ENCODE measurements around the gene RPL39. TPM values are rescaled to one million over a fixed set of nuclear protein-coding genes. Genes with fewer than 3 reads are reported as not detected.
A peak's percentile ranks its signal among the peaks of the same experiment; 100 is the strongest.
"Not testable (repeated sequence)": the region's sequence is repeated elsewhere in the genome, so short reads cannot be mapped to it uniquely, and the experiment has no call there.

RPL39 gene
- total RNA-seq = 1,000 to 10,000 TPM; 1,458 to 1,459 TPM
- long read RNA-seq, donor 1 = 0 reads
- long read RNA-seq, donor 2, transcript RPL39-201 (3 exons, 401 nt) = major isoform, 51 of 54 reads
- long read RNA-seq, donor 2, partial matches to known transcripts = 3 of 54 reads
- long read RNA-seq, donor 2, other reads (novel, unspliced or antisense) = 0 of 54 reads

DNA sequence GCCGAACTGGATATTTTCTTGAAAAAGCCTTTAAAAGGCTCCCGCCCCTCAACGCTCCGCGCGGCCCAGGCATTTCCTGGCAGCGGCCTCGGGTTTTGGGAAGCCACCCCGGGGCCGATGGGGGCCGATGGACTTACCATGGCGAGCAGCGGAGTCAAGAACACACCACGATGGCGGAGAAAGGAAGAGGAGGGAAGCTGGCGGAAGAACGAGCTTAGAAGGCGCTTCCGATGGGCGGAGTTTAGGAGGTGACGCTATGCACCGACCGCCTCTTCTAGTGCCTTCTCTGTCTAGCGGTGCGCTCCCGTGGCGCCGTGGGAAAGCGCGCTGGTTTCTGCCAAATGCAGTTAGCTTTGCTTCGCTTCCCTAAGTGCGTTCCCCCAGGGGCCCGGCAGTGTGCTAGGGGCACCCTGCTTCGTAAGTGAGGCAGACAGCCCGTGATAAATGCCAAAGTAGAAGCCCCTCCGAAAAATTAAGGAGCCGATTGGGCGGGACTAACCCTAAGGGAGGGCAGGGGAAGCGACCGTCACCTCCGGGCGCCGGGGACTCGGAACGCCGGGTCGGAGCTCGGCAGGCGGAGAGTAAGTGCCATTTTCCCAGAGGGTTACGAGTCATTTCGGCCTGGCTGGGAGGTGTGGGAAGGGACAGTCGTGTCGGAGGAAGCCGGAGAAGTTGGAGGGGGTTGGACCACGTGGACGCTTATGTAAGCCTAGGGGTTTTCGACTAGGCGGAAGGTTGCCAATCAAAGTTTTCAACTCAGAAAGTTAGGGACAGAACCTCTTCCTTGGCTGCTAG is at the start of gene RPL39:
Gene RPL39, minus strand, starts transcription at position 194 of the 795 bp plus-strand sequence. Its CDS starts 54 bp downstream, at position 140.
- intact Hi-C loops (cut with DNase I) = no loop called here
- peak; percentile 95 for DNase-seq (ENCODE audit: low spot score)

- DNase-seq (ENCODE audit: low spot score) = no peak
- intact Hi-C loops (cut with DNase I) = no loop called here
Observed at GRCh38 chrX:119833905-119834304, 42.5 kb upstream of the RPL39 start.

GRCh38 chrX:119828446-119828845 is 37.0 kb upstream of the RPL39 start:
- no peak for DNase-seq (ENCODE audit: low spot score)
- intact Hi-C loops (cut with DNase I) = no loop called here

DNA sequence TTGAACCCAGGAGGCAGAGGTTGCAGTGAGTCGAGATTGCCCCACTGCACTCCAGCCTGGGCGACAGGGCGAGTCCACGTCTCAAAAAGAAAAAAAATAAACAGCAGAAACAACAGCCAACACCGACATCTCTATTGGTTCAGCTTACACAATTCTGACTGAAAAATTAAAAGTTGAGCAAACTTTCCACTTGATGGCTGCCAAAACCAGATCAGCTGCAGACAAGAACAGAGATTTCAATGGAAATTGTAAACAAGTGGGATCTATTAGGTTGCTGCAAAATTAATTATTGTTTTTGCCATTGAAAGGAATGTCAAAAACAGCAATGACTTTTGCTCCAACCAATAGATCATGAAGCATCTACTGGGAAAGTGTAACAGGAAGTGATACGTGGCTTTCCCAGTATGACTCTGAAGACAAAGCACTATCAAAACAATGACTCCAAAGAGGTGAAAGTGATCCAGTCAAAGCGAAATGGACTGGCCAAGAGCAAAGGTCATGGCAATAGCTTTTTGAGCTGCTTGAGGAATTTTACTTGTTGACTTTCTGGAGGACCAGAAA is 35.0 kb upstream of the RPL39 start:
- intact Hi-C loops (cut with DNase I) = no loop called here
- no peak for DNase-seq (ENCODE audit: low spot score)

DNA sequence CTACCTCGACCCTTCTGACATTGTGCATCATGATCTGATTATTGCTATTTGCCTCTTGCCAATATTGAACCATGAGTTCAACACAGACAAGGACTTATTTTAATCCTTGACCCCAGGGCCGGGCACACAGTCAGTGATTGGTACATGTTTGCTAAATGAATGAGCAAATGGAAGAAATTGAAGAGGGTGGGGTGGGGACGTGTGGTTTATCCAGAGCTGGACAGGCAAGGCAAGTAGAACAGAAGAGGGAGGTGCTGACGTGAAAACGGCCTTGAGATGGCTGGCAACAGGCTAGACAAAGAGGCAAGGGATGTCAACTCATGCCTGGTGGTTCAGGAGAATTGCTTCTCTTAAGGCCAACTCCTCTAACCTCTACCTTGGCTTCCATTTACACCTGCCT is 32.8 kb upstream of the RPL39 start:
- intact Hi-C loops (cut with DNase I); DNase-seq (ENCODE audit: low spot score): not testable (repeated sequence)

DNA sequence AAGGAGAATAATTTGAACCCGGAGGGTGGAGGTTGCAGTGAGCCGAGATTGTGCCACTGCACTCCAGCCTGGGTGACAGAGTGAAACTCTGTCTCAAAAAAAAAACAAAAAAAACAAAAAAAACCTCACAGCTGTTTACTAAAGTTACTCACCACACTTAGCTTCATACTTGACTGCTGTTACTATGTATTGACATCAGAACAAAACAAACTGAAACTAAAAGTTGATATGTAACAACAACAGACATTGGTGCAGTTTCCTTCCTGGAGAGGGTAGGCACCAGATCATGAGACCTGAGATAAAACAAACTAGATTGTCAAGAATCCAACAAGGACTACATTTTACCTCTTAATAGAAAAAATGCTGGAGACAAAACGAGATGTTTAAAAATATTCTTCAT is 30.3 kb upstream of the RPL39 start:
- DNase-seq (ENCODE audit: low spot score); intact Hi-C loops (cut with DNase I): not testable (repeated sequence)

- intact Hi-C loops (cut with DNase I) = no loop called here
Observed at GRCh38 chrX:119817130-119817690, 25.8 kb upstream of the RPL39 start.

GRCh38 chrX:119816300-119816699 is 24.9 kb upstream of the RPL39 start:
- peak; percentile 48 for DNase-seq (ENCODE audit: low spot score)
- intact Hi-C loops (cut with DNase I) = no loop called here

More at GRCh38 chrX:119817130-119817690, 25.8 kb upstream of the RPL39 start:
- DNase-seq (ENCODE audit: low spot score) = peak; percentile 26

- no peak for DNase-seq (ENCODE audit: low spot score)
- intact Hi-C loops (cut with DNase I) = no loop called here
Observed at GRCh38 chrX:119809185-119809666, 17.8 kb upstream of the RPL39 start.

DNA sequence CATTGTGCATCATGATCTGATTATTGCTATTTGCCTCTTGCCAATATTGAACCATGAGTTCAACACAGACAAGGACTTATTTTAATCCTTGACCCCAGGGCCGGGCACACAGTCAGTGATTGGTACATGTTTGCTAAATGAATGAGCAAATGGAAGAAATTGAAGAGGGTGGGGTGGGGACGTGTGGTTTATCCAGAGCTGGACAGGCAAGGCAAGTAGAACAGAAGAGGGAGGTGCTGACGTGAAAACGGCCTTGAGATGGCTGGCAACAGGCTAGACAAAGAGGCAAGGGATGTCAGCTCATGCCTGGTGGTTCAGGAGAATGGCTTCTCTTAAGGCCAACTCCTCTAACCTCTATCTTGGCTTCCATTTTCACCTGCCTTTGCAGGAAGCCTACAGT is 17.0 kb upstream of the RPL39 start:
- intact Hi-C loops (cut with DNase I); DNase-seq (ENCODE audit: low spot score): not testable (repeated sequence)

GRCh38 chrX:119802546-119802945 is 11.1 kb upstream of the RPL39 start:
- intact Hi-C loops (cut with DNase I) = no loop called here
- no peak for DNase-seq (ENCODE audit: low spot score)

GRCh38 chrX:119801253-119802221 is 10.1 kb upstream of the RPL39 start:
- no peak for DNase-seq (ENCODE audit: low spot score)
- intact Hi-C loops (cut with DNase I) = no loop called here

DNA sequence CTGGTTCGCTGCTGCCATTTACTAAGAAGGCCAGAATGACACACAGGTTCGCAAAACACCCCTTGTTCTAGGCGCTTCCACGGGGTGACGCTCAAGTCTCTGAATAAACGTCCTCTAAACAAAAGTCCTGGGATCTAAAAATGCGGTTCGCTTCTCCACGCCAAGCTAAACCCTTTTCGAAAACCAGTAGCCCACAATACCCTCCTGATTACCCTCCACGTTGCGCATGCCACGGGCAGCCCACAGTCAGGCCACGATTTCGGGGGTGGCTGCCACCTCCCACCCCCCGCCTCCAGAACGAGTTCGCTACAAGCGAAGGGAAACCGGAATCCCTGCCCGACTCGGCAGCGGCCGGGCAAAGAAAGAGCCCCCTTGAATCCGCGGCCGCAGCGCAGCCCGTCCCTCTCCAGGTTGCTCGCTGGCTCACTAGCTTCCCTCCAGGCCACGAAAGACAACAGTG is 423 bp downstream of the RPL39 start:
- intact Hi-C loops (cut with DNase I) = no loop called here
- no peak for DNase-seq (ENCODE audit: low spot score)

GRCh38 chrX:119784747-119785446 is 6.5 kb downstream of the RPL39 start:
- no peak for DNase-seq (ENCODE audit: low spot score)
- intact Hi-C loops (cut with DNase I) = no loop called here

GRCh38 chrX:119783026-119783425 is 8.4 kb downstream of the RPL39 start:
- no peak for DNase-seq (ENCODE audit: low spot score)
- intact Hi-C loops (cut with DNase I) = no loop called here

- intact Hi-C loops (cut with DNase I) = no loop called here
- no peak for DNase-seq (ENCODE audit: low spot score)
Observed at GRCh38 chrX:119778829-119779228, 12.6 kb downstream of the RPL39 start.

- intact Hi-C loops (cut with DNase I) = no loop called here
- no peak for DNase-seq (ENCODE audit: low spot score)
Observed at GRCh38 chrX:119775517-119776238, 15.8 kb downstream of the RPL39 start.

GRCh38 chrX:119769388-119769787 is 22.0 kb downstream of the RPL39 start:
- DNase-seq (ENCODE audit: low spot score); intact Hi-C loops (cut with DNase I): not testable (repeated sequence)

All from posterior vena cava (tissue), 2 donors.